ENCODE measurements around the gene LMF1.
"Not testable (repeated sequence)": the region's sequence is repeated elsewhere in the genome, so short reads cannot be mapped to it uniquely, and the experiment has no call there.

The LMF1 gene

GRCh38 chr16:891353-891740, 79.4 kb downstream of the LMF1 start:
- DNase-seq, result no peak

GRCh38 chr16:890716-891352, 80.0 kb downstream of the LMF1 start:
- no peak for DNase-seq

- no peak for DNase-seq
Measured at GRCh38 chr16:890217-890616, 80.6 kb downstream of the LMF1 start.

- DNase-seq, result no peak
Measured at GRCh38 chr16:889586-889985, 81.2 kb downstream of the LMF1 start.

- no peak for DNase-seq
Measured at GRCh38 chr16:888901-889570, 81.7 kb downstream of the LMF1 start.

GRCh38 chr16:888456-888855, 82.3 kb downstream of the LMF1 start:
- not testable (repeated sequence) for DNase-seq

GRCh38 chr16:887846-888245, 82.9 kb downstream of the LMF1 start:
- DNase-seq, result no peak

- no peak for DNase-seq
Measured at GRCh38 chr16:886802-887731, 83.7 kb downstream of the LMF1 start.

GRCh38 chr16:886084-886543, 84.7 kb downstream of the LMF1 start:
- DNase-seq, result no peak

GRCh38 chr16:885391-885790, 85.4 kb downstream of the LMF1 start:
- DNase-seq, result no peak

- DNase-seq, result no peak
Measured at GRCh38 chr16:884232-884631, 86.6 kb downstream of the LMF1 start.

GRCh38 chr16:883781-884180, 87.0 kb downstream of the LMF1 start:
- no peak for DNase-seq

- DNase-seq, result no peak
Measured at GRCh38 chr16:883340-883739, 87.4 kb downstream of the LMF1 start.

GRCh38 chr16:882671-883070, 88.1 kb downstream of the LMF1 start:
- not testable (repeated sequence) for DNase-seq

- DNase-seq, result no peak
Measured at GRCh38 chr16:882256-882655, 88.5 kb downstream of the LMF1 start.

GRCh38 chr16:881219-882097, 89.3 kb downstream of the LMF1 start:
- DNase-seq, result no peak

- no peak for DNase-seq
Measured at GRCh38 chr16:880471-881171, 90.2 kb downstream of the LMF1 start.

GRCh38 chr16:879986-880385, 90.8 kb downstream of the LMF1 start:
- DNase-seq, result no peak

- DNase-seq, result no peak
Measured at GRCh38 chr16:879461-879861, 91.3 kb downstream of the LMF1 start.

GRCh38 chr16:878886-879285, 91.9 kb downstream of the LMF1 start:
- no peak for DNase-seq

GRCh38 chr16:878072-878784, 92.6 kb downstream of the LMF1 start:
- DNase-seq, result no peak
